Activated naive CD4-positive, alpha-beta T cell treated with Interleukin-2 at 50 U/mL for 16 hours (primary cell): ENCODE data around the gene CFDP1.

Experiments used
- DNase-seq: peaks from one replicate; pipeline ENCODE4 v3.0.0-alpha.2; 2020

Gene CFDP1

GRCh38 chr16:75364286-75364791 lies 69.0 kb downstream of the CFDP1 start:
- no peak for DNase-seq

- no peak for DNase-seq
Measured at GRCh38 chr16:75362846-75363245, 70.5 kb downstream of the CFDP1 start.

- no peak for DNase-seq
Measured at GRCh38 chr16:75361936-75362335, 71.4 kb downstream of the CFDP1 start.

GRCh38 chr16:75354170-75354569 lies 79.1 kb downstream of the CFDP1 start:
- DNase-seq: no peak

- DNase-seq: no peak
Measured at GRCh38 chr16:75351183-75351582, 82.1 kb downstream of the CFDP1 start.

GRCh38 chr16:75345711-75346110 lies 87.6 kb downstream of the CFDP1 start:
- DNase-seq: no peak

GRCh38 chr16:75343941-75344340 lies 89.4 kb downstream of the CFDP1 start:
- DNase-seq: no peak

- no peak for DNase-seq
Measured at GRCh38 chr16:75343286-75343685, 90.0 kb downstream of the CFDP1 start.

- no peak for DNase-seq
Measured at GRCh38 chr16:75342308-75342811, 90.9 kb downstream of the CFDP1 start.

GRCh38 chr16:75341564-75342307 lies 91.6 kb downstream of the CFDP1 start:
- no peak for DNase-seq

- DNase-seq: no peak
Measured at GRCh38 chr16:75340741-75341491, 92.4 kb downstream of the CFDP1 start.

GRCh38 chr16:75337430-75337829 lies 95.9 kb downstream of the CFDP1 start:
- no peak for DNase-seq

- DNase-seq: no peak
Measured at GRCh38 chr16:75336521-75336920, 96.8 kb downstream of the CFDP1 start.

GRCh38 chr16:75333721-75334163 lies 99.6 kb downstream of the CFDP1 start:
- no peak for DNase-seq

- DNase-seq: no peak
Measured at GRCh38 chr16:75329943-75330342, 103.4 kb downstream of the CFDP1 start.

- no peak for DNase-seq
Measured at GRCh38 chr16:75326333-75326732, 107.0 kb downstream of the CFDP1 start.

GRCh38 chr16:75323933-75324332 lies 109.4 kb downstream of the CFDP1 start:
- no peak for DNase-seq

- no peak for DNase-seq
Measured at GRCh38 chr16:75323198-75323597, 110.1 kb downstream of the CFDP1 start.

GRCh38 chr16:75322740-75323139 lies 110.6 kb downstream of the CFDP1 start:
- DNase-seq: no peak

- no peak for DNase-seq
Measured at GRCh38 chr16:75320435-75320834, 112.9 kb downstream of the CFDP1 start.

GRCh38 chr16:75319513-75320411 lies 113.5 kb downstream of the CFDP1 start:
- no peak for DNase-seq

- DNase-seq: no peak
Measured at GRCh38 chr16:75318737-75319136, 114.6 kb downstream of the CFDP1 start.

- DNase-seq: no peak
Measured at GRCh38 chr16:75317532-75317931, 115.8 kb downstream of the CFDP1 start.
